ENCODE results near the gene ESPL1. TPM values are rescaled to one million over a fixed set of nuclear protein-coding genes. Genes with fewer than 3 reads are reported as not detected.

The ESPL1 gene
- total RNA-seq, 1 experiment from 2014 or later: 8.3 TPM

DNA sequence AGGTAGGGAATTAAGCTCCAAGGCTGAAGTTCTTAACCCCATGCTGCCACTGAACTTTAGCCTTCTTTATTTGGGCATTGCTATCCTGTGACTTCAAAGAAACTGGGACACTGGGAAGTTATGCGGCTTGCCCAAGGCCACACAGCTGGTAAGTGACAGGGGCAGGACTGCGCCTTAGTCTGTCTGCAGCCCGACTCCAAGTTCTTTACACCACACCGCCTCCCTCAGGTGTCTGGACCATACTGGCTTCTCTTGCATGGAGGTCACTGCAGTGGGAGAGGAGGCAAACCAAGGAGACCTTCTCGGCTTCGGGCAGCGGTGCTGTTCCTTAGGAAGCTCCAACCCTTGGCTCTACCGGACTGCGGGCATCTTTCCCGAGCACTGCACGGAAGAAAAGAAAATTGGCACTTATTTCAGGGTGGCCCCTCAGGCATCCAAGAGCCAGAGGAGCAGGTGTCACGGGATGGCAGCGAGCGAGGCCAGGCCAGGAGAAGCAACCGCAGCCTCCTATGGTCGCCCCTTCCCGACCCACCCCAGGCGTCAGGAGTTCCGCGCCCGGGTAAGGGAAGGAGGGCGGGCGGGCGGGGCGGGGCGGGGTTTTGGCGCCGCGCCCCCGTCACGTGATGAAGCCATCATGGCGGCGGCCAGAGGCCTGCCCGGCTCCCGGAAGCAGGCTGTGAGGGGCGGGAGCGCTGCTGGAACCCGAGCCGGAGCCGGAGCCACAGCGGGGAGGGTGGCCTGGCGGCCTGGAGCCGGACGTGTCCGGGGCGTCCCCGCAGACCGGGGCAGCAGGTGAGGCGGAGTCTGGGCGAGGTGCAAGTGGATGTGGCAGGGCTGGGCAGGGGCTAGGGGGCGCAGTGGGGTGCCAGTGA, 16.4 kb upstream of the ESPL1 start:
- in situ Hi-C loops (cut with HindIII; ENCODE audit: low pct_unique_long_range_greater_than_20kb, low sequenced_read_pairs): no loop called here
- DNase-seq (ENCODE audit: low read depth, low spot score): peak; percentile 83

DNA sequence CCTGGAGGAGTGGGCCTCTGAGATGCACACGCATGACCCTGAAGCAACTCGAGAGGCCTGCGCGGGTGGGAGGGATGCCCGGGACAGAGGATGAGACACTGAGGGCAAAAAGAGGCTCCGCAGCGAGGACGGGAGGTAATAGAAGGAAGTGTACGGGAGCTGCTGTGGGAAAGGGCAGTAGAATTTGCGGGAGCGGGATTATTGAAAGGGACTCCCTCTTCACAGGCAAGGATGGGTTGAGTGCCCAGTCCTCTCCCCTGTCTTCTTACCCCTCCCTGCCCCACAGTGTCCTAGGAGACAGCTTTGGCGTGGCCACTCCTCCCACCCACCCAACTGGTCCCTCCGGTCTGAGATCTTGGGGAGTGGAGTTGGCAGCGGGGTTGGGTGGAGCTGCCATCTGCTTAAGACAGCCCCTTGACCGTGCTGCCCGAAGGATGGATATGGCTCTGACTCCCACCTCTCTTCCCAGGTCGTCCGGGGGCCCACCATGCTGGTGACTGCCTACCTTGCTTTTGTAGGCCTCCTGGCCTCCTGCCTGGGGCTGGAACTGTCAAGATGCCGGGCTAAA, 15.7 kb upstream of the ESPL1 start:
- no peak for DNase-seq (ENCODE audit: low read depth, low spot score)
- in situ Hi-C loops (cut with HindIII; ENCODE audit: low pct_unique_long_range_greater_than_20kb, low sequenced_read_pairs): no loop called here

DNA sequence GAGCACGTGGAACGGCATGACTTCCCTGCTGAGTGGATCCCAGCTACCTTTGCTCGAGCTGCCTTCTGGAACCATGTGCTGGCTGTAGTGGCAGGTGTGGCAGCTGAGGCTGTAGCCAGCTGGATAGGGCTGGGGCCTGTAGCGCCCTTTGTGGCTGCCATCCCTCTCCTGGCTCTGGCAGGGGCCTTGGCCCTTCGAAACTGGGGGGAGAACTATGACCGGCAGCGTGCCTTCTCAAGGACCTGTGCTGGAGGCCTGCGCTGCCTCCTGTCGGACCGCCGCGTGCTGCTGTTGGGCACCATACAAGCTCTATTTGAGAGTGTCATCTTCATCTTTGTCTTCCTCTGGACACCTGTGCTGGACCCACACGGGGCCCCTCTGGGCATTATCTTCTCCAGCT, 14.8 kb upstream of the ESPL1 start:
- DNase-seq (ENCODE audit: low read depth, low spot score): no peak
- in situ Hi-C loops (cut with HindIII; ENCODE audit: low pct_unique_long_range_greater_than_20kb, low sequenced_read_pairs): no loop called here

DNA sequence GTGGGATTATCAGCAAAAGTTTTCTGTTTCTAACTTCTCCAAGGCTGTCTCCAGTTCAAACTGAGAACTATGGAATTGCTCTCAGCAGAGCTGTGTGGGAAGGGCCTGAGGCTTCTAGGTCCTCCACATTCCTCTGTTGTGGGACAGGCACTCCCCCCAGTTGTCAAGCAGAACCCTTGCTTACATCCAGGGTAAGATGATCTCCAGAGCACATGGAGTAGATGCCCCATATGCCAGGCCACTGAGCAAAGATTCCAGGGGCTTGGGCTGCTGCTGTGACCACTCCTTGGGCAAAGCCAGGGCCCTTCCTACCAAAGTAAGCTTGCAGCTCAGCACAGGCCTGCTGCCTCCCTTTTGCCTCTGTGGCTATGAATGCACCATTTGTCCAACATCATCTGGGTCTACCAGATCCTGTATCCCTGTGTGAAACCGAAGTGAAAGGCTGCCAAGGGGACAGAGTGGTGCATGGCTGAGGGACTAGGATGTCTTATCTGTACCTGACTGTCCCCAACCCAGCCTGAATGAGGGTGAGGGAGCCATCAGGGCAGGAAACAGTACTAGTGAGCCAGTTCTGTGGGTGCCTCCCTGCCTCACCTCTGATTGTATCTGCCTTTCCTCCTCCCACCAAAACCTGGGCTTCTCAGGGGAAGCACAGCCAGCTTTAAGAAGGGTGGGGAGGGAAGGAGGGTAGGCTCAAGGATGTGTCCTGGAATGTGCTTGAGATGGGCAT, 13.1 kb upstream of the ESPL1 start:
- in situ Hi-C loops (cut with HindIII; ENCODE audit: low pct_unique_long_range_greater_than_20kb, low sequenced_read_pairs): no loop called here
- no peak for DNase-seq (ENCODE audit: low read depth, low spot score)

DNA sequence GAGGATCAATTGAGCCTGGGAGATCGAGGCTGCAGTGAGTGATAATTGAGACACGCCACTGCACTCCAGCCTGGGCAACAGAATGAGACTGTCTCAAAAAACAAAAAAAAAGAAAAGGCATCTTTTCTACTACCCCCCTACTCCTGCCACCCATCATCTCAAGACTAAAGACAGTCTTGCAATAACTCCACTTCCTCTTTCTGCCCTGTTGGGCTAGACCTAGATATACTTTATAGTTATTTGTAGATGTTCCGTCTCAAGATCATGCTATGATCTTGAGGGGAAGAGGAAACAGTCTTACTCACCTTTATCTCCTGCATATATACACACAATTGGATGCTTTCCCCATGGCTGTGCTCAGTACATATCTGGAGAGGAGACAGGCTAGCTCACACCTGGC, 12.1 kb upstream of the ESPL1 start:
- in situ Hi-C loops (cut with HindIII; ENCODE audit: low pct_unique_long_range_greater_than_20kb, low sequenced_read_pairs): no loop called here
- DNase-seq (ENCODE audit: low read depth, low spot score): no peak

DNA sequence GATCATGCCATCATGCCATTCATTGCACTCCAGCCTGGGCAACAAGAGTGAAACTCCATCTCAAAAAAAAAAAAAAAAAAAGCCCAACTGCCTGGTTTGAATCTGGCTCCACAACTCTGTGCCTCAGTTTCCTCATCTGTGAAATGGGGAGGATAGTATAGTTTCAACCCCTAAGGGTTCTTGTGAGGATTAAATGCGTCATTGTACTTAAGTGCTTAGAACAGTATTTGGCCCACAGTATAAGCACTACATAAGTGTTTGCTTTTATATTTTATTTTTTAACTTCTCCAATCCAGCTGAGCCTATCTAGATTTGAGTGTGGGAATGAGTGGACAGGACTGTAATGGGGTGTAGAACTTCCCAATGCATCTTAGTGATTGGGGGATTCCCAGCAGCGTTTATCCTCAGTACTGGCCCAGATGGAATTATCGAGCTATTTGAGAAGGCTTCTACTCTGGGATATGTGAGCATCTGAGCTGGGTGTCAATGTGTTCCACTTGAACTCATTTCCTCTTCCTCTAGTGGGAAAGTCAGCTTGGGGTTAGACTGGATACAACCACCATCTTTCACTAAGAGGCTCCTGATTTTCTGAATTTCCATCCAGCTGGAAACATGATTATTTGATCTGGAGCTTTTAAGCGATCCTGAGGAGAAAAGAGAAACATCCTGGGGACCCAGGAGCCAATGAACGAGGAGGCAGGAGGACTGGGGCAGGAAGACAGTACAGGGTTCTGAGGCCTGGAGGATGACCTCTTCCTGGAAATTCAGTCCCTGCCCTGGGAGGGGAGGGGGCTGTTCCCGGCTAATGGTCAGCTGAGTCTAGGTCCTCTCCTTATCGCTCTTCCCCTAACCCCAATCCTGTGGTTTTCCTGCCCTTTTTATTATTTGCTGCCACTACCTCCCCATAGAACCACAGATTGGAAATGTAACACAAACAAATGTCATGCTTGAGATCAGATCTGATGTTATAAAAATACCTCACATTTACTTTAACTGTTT, 9.3 kb upstream of the ESPL1 start:
- in situ Hi-C loops (cut with HindIII; ENCODE audit: low pct_unique_long_range_greater_than_20kb, low sequenced_read_pairs): no loop called here
- DNase-seq (ENCODE audit: low read depth, low spot score): no peak

DNA sequence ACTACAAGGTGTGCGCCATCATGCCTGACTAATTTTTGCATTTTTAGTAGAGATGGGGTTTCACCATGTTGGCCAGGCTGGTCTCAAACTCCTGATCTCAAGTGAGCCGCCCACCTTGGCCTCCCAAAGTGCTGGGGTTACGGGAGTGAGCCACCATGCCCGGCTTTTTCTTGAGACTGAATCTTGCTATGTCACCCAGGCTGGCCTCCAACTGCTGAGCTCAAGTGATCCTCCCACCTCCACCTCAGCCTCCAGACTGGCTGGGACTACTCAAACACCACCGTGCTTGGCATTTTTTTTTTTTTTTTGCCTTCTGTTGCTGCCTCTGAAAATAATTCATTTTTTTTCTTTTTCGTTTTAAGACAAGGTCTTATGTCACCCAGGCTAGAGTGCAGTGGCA, 8.2 kb upstream of the ESPL1 start:
- in situ Hi-C loops (cut with HindIII; ENCODE audit: low pct_unique_long_range_greater_than_20kb, low sequenced_read_pairs): no loop called here
- no peak for DNase-seq (ENCODE audit: low read depth, low spot score)

DNA sequence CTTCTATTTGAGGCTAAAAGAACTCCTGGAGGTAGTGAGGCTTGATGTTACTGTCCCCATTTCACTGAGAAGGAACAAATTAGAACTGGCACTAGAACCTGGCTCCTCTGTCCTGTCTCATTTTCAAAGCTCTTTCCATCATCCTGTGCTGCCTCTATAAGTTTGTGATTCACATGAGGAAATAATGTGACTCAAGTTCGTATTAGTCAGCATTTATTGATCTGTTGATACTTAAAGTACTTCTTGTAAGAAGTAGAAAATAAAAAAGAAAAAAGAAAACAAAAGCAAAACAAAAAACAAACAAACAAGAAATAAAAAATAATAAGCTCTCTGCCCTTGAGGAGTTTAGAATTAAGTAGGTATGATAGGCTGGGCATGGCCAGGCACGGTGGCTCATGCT, 2.3 kb upstream of the ESPL1 start:
- in situ Hi-C loops (cut with HindIII; ENCODE audit: low pct_unique_long_range_greater_than_20kb, low sequenced_read_pairs): no loop called here
- DNase-seq (ENCODE audit: low read depth, low spot score): no peak

DNA sequence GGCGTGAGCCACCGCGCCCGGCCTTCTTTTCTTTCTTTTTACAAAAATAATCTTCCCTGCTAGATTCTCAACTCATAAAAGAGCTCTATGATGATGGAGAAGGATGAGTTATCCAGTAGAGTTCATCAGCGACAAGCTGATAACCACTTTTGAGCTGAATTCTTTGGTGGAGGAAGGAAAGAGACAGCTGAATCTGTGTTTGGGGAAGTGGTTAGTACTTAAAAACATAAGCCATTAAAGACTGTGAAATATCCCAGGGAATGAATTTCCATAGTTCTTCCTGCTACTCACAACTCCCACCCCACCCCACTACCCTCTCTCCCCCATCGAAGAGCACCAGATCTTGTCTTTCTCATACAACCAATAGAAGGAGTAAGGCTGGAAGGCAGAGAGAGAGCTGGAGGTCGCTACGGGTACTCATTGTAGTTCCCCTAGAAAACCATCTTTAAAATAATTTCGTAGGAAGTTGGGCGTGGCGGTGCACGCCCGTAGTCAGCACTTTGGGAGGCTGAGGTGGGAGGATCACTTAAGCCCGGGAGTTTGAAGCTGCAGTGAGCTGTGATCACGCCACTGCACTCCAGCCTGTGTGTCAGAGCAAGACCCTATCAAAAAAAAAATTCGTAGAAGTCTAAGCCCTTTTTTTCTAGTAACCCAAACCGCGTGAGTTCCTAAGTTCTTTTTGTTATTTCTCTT, 647 bp upstream of the ESPL1 start:
- peak; percentile 25 for DNase-seq (ENCODE audit: low read depth, low spot score)
- in situ Hi-C loops (cut with HindIII; ENCODE audit: low pct_unique_long_range_greater_than_20kb, low sequenced_read_pairs): no loop called here

DNA sequence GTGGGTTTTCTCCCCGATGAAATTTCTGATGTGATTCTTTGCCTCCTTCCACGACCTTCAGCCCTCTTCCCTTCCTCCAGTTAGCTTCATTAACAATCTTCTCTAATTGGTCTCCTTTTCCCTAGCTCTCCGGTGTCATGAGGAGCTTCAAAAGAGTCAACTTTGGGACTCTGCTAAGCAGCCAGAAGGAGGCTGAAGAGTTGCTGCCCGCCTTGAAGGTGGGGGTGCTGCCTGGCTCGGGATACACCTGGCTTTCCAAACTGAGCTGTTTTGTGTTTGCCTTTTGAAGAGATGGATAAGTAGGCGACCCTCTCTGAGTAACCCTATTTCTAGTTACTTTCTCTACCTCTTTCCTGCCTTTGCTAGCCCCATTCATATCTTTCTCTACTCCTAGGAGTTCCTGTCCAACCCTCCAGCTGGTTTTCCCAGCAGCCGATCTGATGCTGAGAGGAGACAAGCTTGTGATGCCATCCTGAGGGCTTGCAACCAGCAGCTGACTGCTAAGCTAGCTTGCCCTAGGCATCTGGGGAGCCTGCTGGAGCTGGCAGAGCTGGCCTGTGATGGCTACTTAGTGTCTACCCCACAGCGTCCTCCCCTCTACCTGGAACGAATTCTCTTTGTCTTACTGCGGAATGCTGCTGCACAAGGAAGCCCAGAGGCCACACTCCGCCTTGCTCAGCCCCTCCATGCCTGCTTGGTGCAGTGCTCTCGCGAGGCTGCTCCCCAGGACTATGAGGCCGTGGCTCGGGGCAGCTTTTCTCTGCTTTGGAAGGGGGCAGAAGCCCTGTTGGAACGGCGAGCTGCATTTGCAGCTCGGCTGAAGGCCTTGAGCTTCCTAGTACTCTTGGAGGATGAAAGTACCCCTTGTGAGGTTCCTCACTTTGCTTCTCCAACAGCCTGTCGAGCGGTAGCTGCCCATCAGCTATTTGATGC, 797 bp downstream of the ESPL1 start:
- in situ Hi-C loops (cut with HindIII; ENCODE audit: low pct_unique_long_range_greater_than_20kb, low sequenced_read_pairs): no loop called here
- DNase-seq (ENCODE audit: low read depth, low spot score): no peak

DNA sequence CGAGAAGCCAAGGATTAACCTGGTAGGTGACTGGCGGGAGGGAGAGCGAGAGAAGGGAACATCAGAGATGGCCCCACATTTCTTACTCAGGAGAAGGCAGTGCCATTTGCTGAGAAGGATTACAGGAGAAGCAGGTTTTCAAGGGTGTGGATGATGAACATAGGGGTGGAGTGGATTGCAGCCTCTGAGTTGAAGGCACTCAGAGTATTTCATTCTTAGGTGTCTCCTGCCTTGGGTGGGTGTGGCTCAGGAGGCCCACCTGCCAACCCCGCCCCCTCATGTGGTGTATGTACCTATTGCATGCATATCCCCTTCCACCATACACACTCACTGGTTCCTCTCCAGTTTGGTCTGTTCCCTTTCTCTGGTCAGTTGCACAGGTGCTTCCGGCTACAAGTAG, 6.3 kb downstream of the ESPL1 start:
- no peak for DNase-seq (ENCODE audit: low read depth, low spot score)
- in situ Hi-C loops (cut with HindIII; ENCODE audit: low pct_unique_long_range_greater_than_20kb, low sequenced_read_pairs): no loop called here

DNA sequence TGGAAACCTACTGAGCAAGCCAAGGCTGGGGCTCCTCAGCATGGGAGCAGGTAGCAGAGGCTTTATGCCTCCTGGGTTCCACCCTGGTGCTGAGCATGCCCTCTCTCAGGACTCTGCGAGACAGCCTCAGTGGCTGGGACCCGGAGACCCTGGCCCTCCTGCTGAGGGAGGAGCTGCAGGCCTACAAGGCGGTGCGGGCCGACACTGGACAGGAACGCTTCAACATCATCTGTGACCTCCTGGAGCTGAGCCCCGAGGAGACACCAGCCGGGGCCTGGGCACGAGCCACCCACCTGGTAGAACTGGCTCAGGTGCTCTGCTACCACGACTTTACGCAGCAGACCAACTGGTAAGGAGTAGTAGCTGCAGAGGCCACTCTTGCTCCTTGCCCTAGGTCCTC, 8.4 kb downstream of the ESPL1 start:
- in situ Hi-C loops (cut with HindIII; ENCODE audit: low pct_unique_long_range_greater_than_20kb, low sequenced_read_pairs): no loop called here
- DNase-seq (ENCODE audit: low read depth, low spot score): no peak

DNA sequence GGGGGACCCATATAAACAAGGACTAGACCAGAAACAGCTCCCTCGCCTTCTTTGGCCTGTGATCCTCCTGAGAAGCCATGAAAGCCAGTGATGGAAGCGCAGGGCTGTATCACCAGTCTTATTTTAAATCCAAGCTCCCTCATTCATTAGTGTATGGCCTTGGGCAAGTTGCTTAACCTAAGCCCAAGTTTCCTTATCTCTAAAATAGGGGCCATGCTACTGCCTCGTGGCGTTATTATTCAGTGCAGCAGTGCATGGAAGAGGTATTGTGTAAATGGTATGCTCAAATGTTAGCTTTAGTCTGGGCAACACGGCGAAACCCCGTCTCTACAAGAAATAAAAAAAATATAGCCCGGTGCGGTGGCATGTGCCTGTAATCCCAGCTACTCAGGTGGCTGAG, 9.9 kb downstream of the ESPL1 start:
- in situ Hi-C loops (cut with HindIII; ENCODE audit: low pct_unique_long_range_greater_than_20kb, low sequenced_read_pairs): no loop called here
- DNase-seq (ENCODE audit: low read depth, low spot score): no peak

DNA sequence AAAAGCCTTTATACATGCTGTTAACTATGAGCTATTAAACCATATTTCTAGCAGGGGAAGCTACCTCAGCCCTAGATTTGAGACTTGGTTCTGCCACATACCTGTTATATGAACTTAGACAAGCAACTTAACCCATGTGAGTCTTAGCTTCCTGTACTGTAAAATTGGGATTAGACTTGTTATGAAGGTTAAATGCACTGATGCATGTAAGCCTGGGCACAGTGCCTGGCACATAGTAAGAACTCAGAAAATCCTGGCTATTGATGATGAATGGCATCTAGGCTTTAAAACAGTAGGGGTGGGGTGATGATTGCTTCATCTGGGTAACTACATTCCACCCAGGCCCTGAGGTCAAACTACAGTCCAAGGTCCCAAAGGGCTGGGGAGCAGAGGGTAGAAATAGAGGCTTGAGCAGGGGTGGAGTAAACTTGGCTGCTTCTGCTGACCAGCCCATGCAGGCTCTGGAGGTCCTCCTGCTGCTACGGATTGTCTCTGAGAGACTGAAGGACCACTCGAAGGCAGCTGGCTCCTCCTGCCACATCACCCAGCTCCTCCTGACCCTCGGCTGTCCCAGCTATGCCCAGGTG, 11.3 kb downstream of the ESPL1 start:
- in situ Hi-C loops (cut with HindIII; ENCODE audit: low pct_unique_long_range_greater_than_20kb, low sequenced_read_pairs): no loop called here
- no peak for DNase-seq (ENCODE audit: low read depth, low spot score)

DNA sequence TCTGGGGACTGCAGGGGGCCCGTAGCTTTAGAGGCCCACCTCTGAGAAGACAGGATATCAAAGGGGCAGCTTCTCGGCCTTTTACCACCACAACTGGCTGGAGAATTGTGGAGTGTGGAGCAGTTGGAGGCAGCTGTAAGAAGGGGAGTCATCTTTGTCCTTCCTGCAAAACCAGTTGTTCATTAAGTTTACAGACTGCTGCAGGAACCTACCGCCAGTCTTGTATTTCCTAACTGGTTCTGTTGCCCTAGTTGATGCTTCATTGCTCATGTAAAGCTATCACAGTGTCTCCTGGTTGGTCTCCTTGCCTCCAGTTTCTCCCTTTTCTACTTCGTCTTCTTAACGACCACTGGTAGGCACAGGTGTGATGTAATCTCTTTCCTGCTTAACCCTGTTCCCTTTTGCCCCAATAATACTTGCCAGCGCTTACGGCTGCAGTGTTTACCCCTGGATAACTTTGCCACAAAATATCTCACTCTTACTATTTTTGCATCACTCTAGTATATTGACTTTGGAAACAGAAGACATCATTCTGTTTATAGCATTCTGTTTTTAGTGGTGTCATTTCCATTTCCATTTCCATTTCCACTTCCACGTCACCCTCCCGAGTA, 11.9 kb downstream of the ESPL1 start:
- in situ Hi-C loops (cut with HindIII; ENCODE audit: low pct_unique_long_range_greater_than_20kb, low sequenced_read_pairs): no loop called here

More for the DNA sequence above, 11.9 kb downstream of the ESPL1 start:
- no peak for DNase-seq (ENCODE audit: low read depth, low spot score)

All from SK-MEL-5 (cell line).